HEK293 (cell line): ENCODE results near the gene ELL.

Experiments used
- BCL11A ChIP-seq: fragments of 450-650 bp; formaldehyde crosslinking; IDR thresholded peaks from 2 replicates; pipeline ENCODE4 v1.5.1; 2016; ENCODE audit warnings: low read depth, missing biosample characterization, missing genetic modification characterization
- KLF9 ChIP-seq: fragments of 450-650 bp; formaldehyde crosslinking; IDR thresholded peaks from 2 replicates; pipeline ENCODE4 v1.5.1; 2016; ENCODE audit warnings: missing biosample characterization, missing genetic modification characterization, low read depth
- REPIN1 ChIP-seq: fragments of 450-650 bp; formaldehyde crosslinking; IDR thresholded peaks from 2 replicates; pipeline ENCODE4 v1.5.1; 2017; ENCODE audit warnings: missing biosample characterization, missing genetic modification characterization, low read depth
- SETDB1 ChIP-seq: IDR thresholded peaks from one replicate; pipeline ENCODE4 v1.6.1; 2017; ENCODE audit warnings: mild to moderate bottlenecking, low read length, moderate library complexity, mixed read lengths; ENCODE audit not compliant: insufficient read length
- SP2 ChIP-seq: fragments of 450-650 bp; formaldehyde crosslinking; IDR thresholded peaks from 2 replicates; pipeline ENCODE4 v1.5.1; 2016; ENCODE audit warnings: missing biosample characterization, missing genetic modification characterization
- SP7 ChIP-seq: fragments of 450-650 bp; formaldehyde crosslinking; IDR thresholded peaks from 2 replicates; pipeline ENCODE4 v1.5.1; 2016; ENCODE audit warnings: missing biosample characterization, missing genetic modification characterization
- YY1 ChIP-seq: fragments of 450-650 bp; formaldehyde crosslinking; IDR thresholded peaks from 2 replicates; pipeline ENCODE4 v1.5.1; 2018; ENCODE audit warnings: missing biosample characterization, missing genetic modification characterization
- ZNF24 ChIP-seq: fragments of 450-650 bp; formaldehyde crosslinking; IDR thresholded peaks from 2 replicates; pipeline ENCODE4 v1.5.1; 2016; ENCODE audit warnings: missing biosample characterization, missing genetic modification characterization
- ZNF558 ChIP-seq: fragments of 450-650 bp; formaldehyde crosslinking; IDR thresholded peaks from 2 replicates; pipeline ENCODE4 v1.5.1; 2016; ENCODE audit warnings: missing biosample characterization, missing genetic modification characterization
- ZNF626 ChIP-seq: fragments of 450-650 bp; sonication (Bioruptor Pico); formaldehyde crosslinking; IDR thresholded peaks from 2 replicates; pipeline ENCODE4 v1.5.1; 2018; ENCODE audit warnings: missing biosample characterization, missing genetic modification characterization, inconsistent platforms
- ZNF76 ChIP-seq: fragments of 450-650 bp; formaldehyde crosslinking; IDR thresholded peaks from 2 replicates; pipeline ENCODE4; 2016; ENCODE audit warnings: low read depth, missing biosample characterization, missing genetic modification characterization, borderline replicate concordance
- ZSCAN30 ChIP-seq: fragments of 450-650 bp; IDR thresholded peaks from 2 replicates; pipeline ENCODE4 v1.5.1; 2018; ENCODE audit warnings: missing biosample characterization, mild to moderate bottlenecking, missing genetic modification characterization, moderate library complexity
- ZXDB ChIP-seq: fragments of 450-650 bp; formaldehyde crosslinking; IDR thresholded peaks from 2 replicates; pipeline ENCODE4 v1.5.1; 2016; ENCODE audit warnings: missing biosample characterization, missing genetic modification characterization
- TF ChIP-seq, protein P1 (sequence below): fragments of 450-650 bp; IDR thresholded peaks from 2 replicates; pipeline ENCODE4 v1.5.1; 2018; ENCODE audit warnings: missing biosample characterization, mild to moderate bottlenecking, missing genetic modification characterization
- TF ChIP-seq, protein P2 (sequence below): fragments of 450-650 bp; formaldehyde crosslinking; IDR thresholded peaks from 2 replicates; pipeline ENCODE4 v1.5.1; 2016; ENCODE audit warnings: missing biosample characterization, missing genetic modification characterization
- TF ChIP-seq, protein P3 (sequence below): fragments of 450-650 bp; formaldehyde crosslinking; IDR thresholded peaks from 2 replicates; pipeline ENCODE4 v1.5.1; 2016; ENCODE audit warnings: missing biosample characterization, missing genetic modification characterization
- TF ChIP-seq, protein P4 (sequence below): fragments of 450-650 bp; formaldehyde crosslinking; optimal IDR thresholded peaks from 2 replicates; pipeline ENCODE3; 2016; ENCODE audit warnings: missing biosample characterization, mild to moderate bottlenecking, missing genetic modification characterization
- TF ChIP-seq, protein P5 (sequence below): fragments of 450-650 bp; formaldehyde crosslinking; IDR thresholded peaks from 2 replicates; pipeline ENCODE4 v1.5.1; 2016; ENCODE audit warnings: missing biosample characterization, missing genetic modification characterization
- TF ChIP-seq, protein P6 (sequence below): fragments of 450-650 bp; formaldehyde crosslinking; IDR thresholded peaks from 2 replicates; pipeline ENCODE4 v1.5.1; 2017; ENCODE audit warnings: missing biosample characterization, missing genetic modification characterization

ELL gene

DNA sequence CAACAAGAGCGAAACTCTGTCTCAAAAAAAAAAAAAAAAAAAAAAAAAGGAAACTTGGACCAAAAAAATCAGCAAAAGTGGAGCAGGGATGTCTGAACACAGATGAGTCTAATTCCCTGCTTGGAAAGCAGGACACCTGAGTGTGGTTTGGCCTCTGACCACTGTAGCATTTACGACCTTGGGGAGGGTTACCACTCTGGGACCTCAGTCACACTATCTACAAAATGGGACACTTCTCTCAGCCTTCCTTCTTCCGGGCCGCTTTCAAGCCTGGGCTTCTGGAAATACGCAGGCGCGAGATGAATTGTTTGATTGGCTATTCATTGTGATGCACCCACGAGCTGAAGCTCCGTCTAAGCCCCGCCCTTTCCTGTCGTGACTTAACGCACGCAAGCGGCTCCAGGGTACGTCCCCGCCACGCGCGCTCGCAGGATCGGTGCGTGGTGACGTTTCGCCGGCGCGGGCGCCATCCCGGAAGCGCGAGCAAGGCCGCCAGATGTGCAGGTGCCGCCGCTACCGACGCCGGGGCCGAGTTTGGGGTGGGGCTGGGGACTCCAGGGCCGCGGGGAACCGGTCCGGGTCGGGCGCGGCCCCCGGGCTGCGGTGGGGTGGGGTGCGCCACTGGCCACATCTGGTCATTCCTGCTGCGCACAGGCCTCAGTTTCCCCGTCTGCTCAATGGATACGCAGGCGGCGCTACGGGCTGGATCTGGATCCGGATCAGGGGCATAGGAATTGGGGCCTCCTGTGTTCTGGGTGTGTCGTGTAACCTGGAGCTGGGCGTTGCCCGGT lies 35.7 kb upstream of the ELL start, which contains the start of gene KXD1 (continued):
- TF ChIP-seq, protein P1, sequence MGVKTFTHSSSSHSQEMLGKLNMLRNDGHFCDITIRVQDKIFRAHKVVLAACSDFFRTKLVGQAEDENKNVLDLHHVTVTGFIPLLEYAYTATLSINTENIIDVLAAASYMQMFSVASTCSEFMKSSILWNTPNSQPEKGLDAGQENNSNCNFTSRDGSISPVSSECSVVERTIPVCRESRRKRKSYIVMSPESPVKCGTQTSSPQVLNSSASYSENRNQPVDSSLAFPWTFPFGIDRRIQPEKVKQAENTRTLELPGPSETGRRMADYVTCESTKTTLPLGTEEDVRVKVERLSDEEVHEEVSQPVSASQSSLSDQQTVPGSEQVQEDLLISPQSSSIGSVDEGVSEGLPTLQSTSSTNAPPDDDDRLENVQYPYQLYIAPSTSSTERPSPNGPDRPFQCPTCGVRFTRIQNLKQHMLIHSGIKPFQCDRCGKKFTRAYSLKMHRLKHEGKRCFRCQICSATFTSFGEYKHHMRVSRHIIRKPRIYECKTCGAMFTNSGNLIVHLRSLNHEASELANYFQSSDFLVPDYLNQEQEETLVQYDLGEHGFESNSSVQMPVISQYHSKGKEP (tag by site-specific recombination) = no peak
- TF ChIP-seq, protein P2, sequence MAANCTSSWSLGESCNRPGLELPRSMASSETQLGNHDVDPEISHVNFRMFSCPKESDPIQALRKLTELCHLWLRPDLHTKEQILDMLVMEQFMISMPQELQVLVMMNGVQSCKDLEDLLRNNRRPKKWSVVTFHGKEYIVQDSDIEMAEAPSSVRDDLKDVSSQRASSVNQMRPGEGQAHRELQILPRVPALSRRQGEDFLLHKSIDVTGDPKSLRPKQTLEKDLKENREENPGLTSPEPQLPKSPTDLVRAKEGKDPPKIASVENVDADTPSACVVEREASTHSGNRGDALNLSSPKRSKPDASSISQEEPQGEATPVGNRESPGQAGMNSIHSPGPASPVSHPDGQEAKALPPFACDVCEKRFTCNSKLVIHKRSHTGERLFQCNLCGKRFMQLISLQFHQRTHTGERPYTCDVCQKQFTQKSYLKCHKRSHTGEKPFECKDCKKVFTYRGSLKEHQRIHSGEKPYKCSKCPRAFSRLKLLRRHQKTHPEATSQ (tag by site-specific recombination) = peak; percentile 86; the same call in 1 of the 2 replicates
- TF ChIP-seq, protein P3, sequence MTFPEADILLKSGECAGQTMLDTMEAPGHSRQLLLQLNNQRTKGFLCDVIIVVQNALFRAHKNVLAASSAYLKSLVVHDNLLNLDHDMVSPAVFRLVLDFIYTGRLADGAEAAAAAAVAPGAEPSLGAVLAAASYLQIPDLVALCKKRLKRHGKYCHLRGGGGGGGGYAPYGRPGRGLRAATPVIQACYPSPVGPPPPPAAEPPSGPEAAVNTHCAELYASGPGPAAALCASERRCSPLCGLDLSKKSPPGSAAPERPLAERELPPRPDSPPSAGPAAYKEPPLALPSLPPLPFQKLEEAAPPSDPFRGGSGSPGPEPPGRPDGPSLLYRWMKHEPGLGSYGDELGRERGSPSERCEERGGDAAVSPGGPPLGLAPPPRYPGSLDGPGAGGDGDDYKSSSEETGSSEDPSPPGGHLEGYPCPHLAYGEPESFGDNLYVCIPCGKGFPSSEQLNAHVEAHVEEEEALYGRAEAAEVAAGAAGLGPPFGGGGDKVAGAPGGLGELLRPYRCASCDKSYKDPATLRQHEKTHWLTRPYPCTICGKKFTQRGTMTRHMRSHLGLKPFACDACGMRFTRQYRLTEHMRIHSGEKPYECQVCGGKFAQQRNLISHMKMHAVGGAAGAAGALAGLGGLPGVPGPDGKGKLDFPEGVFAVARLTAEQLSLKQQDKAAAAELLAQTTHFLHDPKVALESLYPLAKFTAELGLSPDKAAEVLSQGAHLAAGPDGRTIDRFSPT (tag by site-specific recombination) = no peak
- TF ChIP-seq SP7 (peak; percentile 79), SETDB1 (peak; percentile 44), ZXDB (peak; percentile 77), ZNF24 (tag by site-specific recombination) (peak; percentile 90), YY1 (tag by site-specific recombination) (0 out of 2 replicates have a peak, but pooled peaks have one; percentile 33), ZSCAN30 (peak; percentile 92), REPIN1 (no peak), ZNF626 (tag by site-specific recombination) (no peak), KLF9 (tag by site-specific recombination) (peak; percentile 54; the same call in 1 of the 2 replicates), ZNF76 (tag by site-specific recombination) (peak; percentile 54; the same call in 1 of the 2 replicates), ZNF558 (tag by site-specific recombination) (peak; percentile 71; the same call in 1 of the 2 replicates), BCL11A (tag by site-specific recombination) (no peak), SP2 (tag by site-specific recombination) (peak; percentile 90)
- TF ChIP-seq, protein P4, sequence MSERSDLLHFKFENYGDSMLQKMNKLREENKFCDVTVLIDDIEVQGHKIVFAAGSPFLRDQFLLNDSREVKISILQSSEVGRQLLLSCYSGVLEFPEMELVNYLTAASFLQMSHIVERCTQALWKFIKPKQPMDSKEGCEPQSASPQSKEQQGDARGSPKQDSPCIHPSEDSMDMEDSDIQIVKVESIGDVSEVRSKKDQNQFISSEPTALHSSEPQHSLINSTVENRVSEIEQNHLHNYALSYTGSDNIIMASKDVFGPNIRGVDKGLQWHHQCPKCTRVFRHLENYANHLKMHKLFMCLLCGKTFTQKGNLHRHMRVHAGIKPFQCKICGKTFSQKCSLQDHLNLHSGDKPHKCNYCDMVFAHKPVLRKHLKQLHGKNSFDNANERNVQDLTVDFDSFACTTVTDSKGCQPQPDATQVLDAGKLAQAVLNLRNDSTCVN (tag by site-specific recombination) = peak; percentile 96
- TF ChIP-seq, protein P5, sequence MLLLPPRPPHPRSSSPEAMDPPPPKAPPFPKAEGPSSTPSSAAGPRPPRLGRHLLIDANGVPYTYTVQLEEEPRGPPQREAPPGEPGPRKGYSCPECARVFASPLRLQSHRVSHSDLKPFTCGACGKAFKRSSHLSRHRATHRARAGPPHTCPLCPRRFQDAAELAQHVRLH (tag by site-specific recombination) = peak; percentile 96
- TF ChIP-seq, protein P6, sequence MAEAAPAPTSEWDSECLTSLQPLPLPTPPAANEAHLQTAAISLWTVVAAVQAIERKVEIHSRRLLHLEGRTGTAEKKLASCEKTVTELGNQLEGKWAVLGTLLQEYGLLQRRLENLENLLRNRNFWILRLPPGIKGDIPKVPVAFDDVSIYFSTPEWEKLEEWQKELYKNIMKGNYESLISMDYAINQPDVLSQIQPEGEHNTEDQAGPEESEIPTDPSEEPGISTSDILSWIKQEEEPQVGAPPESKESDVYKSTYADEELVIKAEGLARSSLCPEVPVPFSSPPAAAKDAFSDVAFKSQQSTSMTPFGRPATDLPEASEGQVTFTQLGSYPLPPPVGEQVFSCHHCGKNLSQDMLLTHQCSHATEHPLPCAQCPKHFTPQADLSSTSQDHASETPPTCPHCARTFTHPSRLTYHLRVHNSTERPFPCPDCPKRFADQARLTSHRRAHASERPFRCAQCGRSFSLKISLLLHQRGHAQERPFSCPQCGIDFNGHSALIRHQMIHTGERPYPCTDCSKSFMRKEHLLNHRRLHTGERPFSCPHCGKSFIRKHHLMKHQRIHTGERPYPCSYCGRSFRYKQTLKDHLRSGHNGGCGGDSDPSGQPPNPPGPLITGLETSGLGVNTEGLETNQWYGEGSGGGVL = no peak
